ACC112 (cell line): ENCODE measurements around the gene COL24A1.
"Not testable (repeated sequence)": the region's sequence is repeated elsewhere in the genome, so short reads cannot be mapped to it uniquely, and the experiment has no call there.

Experiments
- H2AFZ ChIP-seq: fragments of 200-600 bp; sonication (generic); one replicate; pipeline ENCODE4 v1.6.0; 2017; ENCODE audit warnings: antibody characterized with exemption, low read length; ENCODE audit not compliant: unreplicated experiment
- H3K27ac ChIP-seq: fragments of 200-600 bp; sonication (generic); 2 replicates; pipeline ENCODE4 v1.5.1; 2014; ENCODE audit warnings: low read depth, mild to moderate bottlenecking, antibody characterized with exemption, low read length, moderate library complexity
- H3K27me3 ChIP-seq: fragments of 200-600 bp; sonication (generic); 2 replicates; pipeline ENCODE4 v1.6.1; 2014; ENCODE audit warnings: mild to moderate bottlenecking, antibody characterized with exemption, low read length, moderate library complexity, mixed read lengths; ENCODE audit not compliant: insufficient read depth
- H3K36me3 ChIP-seq: fragments of 200-600 bp; sonication (generic); 2 replicates; pipeline ENCODE4 v1.6.1; 2016; ENCODE audit warnings: mild to moderate bottlenecking, antibody characterized with exemption, low read length, moderate library complexity, mixed read lengths; ENCODE audit not compliant: insufficient read depth
- H3K4me1 ChIP-seq: fragments of 200-600 bp; sonication (generic); one replicate; pipeline ENCODE4 v1.6.1; 2016; ENCODE audit warnings: low read length, mixed read lengths; ENCODE audit not compliant: insufficient read depth, unreplicated experiment, control insufficient read depth
- H3K4me3 ChIP-seq: fragments of 200-600 bp; sonication (generic); 2 replicates; pipeline ENCODE4 v1.5.1; 2014; ENCODE audit warnings: mild to moderate bottlenecking, low read depth, low read length
- H3K79me2 ChIP-seq: fragments of 200-600 bp; sonication (generic); one replicate; pipeline ENCODE4 v1.6.0; 2016; ENCODE audit warnings: low read length; ENCODE audit not compliant: control insufficient read depth, unreplicated experiment, insufficient read depth

The COL24A1 gene

DNA sequence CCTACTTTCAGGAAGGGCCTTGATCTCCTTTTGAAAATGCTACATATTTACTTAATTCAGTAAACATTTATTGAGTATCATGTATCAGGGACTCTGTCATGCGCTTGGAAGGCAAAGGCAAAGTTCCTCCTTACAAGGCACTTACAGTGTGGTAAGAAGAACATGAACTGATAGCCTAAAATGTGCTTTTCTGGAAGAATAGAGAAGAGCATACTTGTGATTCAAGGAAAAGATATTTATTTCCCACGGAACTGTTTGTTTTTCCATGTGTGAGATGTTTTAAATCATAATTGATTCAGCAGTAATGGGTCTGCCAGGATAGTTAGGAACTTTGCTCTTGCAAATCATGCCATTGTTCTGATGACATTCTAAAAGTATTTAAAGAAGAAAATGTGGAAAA, 338.2 kb downstream of the COL24A1 start:
- Histone ChIP-seq H3K27ac (no peak overlapping the region), H3K27me3 (no peaks in the 10 kb centered on the region), H3K4me1 (peaks cover 15% of the 10 kb centered on the region), H3K36me3 (no peaks in the 10 kb centered on the region), H3K79me2 (no peaks in the 10 kb centered on the region), H2AFZ (peak overlapping the region; percentile 50), H3K4me3 (no peak overlapping the region)

DNA sequence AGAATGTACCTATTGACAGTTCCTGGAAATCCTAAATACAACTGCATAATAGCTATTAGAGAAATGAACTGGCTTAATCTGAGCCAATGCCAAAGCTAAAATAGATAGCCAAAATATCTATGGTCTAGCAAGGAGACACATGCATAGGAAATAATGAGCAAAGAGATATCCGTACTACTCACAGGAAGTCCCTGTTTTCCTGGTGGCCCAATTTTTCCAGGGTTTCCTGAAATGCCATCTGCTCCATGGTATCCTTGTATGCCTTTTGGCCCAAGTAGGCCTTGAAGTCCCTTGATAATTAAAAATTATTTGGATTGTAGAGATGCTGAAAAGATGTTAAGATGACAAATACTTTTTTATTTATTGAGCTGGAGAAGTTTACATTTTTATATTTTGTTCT, 340.0 kb downstream of the COL24A1 start:
- Histone ChIP-seq H3K79me2 (no peaks in the 10 kb centered on the region), H3K4me3 (no peak overlapping the region), H3K27me3 (no peaks in the 10 kb centered on the region), H2AFZ (no peak overlapping the region), H3K36me3 (no peaks in the 10 kb centered on the region), H3K27ac (no peak overlapping the region), H3K4me1 (peaks cover 15% of the 10 kb centered on the region)

DNA sequence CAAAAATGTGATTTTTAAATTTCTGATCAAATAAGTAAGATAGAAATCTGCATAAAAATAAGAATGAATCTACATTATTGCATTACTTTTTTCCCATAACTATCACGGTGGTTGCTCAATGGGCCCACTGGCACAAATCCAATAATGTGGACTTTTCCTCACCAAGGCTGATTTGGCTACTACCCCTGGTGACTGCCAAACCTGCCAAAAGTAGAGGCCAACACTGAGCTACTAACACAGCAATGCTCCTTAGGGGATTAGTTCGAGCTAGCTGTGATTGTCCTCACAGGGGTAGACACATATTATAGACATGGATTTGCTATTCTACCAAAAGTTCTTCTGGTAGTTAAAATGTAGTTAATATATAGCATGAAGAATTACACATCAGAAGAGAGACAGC, 340.7 kb downstream of the COL24A1 start:
- H3K4me1 ChIP-seq = peaks cover 15% of the 10 kb centered on the region
- no peaks in the 10 kb centered on the region for H3K36me3 ChIP-seq
- H2AFZ ChIP-seq = no peak overlapping the region
- no peak overlapping the region for H3K27ac ChIP-seq
- H3K4me3 ChIP-seq = no peak overlapping the region
- no peaks in the 10 kb centered on the region for H3K27me3 ChIP-seq
- H3K79me2 ChIP-seq = no peaks in the 10 kb centered on the region

DNA sequence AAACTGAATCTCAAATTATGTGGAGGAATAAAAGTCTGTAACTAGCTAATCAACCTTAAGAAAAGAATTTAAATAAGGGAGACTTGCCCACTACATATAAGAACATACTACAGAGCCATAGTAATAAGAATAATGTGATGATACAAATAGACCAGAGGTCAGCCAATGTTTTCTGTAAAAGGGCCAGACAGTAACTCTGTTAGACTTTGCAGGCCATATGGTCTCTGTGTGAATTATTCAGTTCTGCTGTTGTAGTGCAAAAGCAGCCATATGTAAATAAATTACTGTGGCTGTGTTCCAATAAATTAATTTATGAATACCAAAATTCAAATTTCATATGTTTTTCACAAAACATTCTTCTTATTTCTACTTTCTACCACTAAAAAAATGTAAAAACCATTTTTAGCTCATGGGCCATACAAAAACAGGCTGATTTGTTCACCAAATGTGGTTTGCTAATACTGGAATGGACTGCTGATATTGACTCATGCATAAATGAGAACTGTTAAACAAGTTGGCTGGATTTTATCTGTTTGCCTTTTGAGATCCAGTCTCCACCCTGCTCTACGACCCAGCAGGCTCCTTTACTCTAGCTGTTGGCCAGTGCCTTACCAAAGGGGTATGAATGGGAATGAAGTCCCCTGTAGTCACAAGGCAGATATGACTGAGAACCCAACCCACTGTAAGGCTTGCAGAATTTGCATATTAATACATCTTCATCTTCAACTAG, 350.2 kb downstream of the COL24A1 start:
- no peaks in the 10 kb centered on the region for H3K36me3 ChIP-seq
- H2AFZ ChIP-seq = no peak overlapping the region
- no peaks in the 10 kb centered on the region for H3K27me3 ChIP-seq
- H3K27ac ChIP-seq = no peak overlapping the region
- no peak overlapping the region for H3K4me3 ChIP-seq
- no peaks in the 10 kb centered on the region for H3K4me1 ChIP-seq
- no peaks in the 10 kb centered on the region for H3K79me2 ChIP-seq

DNA sequence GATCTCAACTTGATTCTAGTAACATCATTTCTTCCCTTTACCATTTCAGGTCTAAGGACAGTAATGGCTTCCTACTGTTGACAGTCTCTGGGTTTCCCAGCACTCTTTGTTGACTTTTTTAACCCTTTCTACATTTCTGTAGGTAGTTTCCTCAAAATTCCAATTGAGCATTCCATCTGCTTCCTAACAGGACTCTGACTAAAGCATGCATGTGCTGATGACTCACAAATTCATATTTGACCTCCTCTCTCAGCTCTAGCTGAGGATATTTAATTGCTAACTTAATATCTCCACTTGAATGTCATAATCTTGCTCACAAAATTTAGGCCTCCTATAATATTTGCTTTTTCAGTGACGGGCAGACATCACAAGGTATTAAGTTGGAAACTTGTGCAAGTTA, 355.1 kb downstream of the COL24A1 start:
- Histone ChIP-seq H3K36me3 (no peaks in the 10 kb centered on the region), H3K4me3 (no peak overlapping the region), H3K27me3 (no peaks in the 10 kb centered on the region), H3K27ac (no peak overlapping the region), H3K4me1 (no peaks in the 10 kb centered on the region), H3K79me2 (no peaks in the 10 kb centered on the region), H2AFZ (no peak overlapping the region)

DNA sequence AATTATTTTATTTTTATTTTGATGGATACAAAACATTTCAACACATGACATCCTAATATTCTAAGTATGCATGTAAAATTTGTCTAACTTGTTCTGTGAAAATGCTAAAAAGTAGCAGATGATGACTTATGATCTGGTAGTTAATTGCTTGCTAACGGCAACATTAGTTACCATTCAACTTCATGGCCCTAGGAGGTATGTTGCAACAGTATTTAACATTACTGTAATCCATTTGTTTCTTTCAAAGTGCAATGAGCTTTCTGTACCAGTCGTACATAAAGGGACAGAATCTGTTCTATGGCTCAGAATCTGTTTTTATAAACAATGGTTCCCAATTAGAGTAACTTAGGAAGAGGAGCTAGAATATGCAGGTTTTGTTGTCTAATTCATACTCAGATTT, 356.8 kb downstream of the COL24A1 start:
- H2AFZ ChIP-seq = no peak overlapping the region
- H3K27me3 ChIP-seq = no peaks in the 10 kb centered on the region
- H3K36me3 ChIP-seq = no peaks in the 10 kb centered on the region
- no peak overlapping the region for H3K27ac ChIP-seq
- no peaks in the 10 kb centered on the region for H3K79me2 ChIP-seq
- H3K4me1 ChIP-seq = no peaks in the 10 kb centered on the region
- H3K4me3 ChIP-seq = no peak overlapping the region

DNA sequence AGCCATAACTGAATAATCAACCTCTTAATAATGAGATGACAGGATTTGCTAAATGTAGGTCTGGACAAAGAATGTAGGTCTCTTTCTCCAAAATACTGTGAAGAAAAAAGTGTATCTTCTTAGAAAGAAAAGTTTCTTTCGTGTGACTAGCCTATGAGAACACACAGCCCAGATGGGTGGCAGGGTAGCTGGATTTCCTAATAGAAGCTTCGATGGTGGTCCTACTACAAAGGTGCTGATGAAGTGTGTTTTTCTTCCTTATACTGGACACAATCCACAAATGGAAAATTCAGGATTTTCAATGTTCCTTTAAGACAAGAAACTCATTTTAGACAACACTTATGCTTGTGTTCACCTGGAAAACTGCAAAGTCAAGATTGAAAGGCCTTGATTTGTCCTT, 358.2 kb downstream of the COL24A1 start:
- Histone ChIP-seq H3K79me2 (no peaks in the 10 kb centered on the region), H3K36me3 (no peaks in the 10 kb centered on the region), H3K27me3 (no peaks in the 10 kb centered on the region), H3K27ac (no peak overlapping the region), H3K4me3 (no peak overlapping the region), H2AFZ (no peak overlapping the region), H3K4me1 (no peaks in the 10 kb centered on the region)

DNA sequence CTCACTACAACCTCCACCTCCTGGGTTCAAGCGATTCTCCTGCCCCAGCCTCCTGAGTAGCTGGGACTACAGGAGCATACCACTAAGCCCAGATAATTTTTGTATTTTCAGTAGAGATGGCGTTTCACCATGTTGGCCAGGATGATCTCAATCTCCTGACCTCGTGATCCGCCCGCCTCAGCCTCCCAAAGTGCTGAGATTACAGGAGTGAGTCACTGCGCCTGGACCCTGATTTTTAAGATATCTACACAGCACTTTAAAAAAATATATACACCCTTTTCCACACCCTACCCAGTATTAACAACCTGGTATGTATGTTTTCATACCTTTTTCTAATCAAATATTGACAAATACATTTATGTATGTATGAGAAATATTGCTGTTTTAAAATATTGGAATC, 379.6 kb downstream of the COL24A1 start:
- not testable (repeated sequence) for H3K36me3 ChIP-seq, H3K4me1 ChIP-seq, H3K27ac ChIP-seq, H3K27me3 ChIP-seq, H3K79me2 ChIP-seq, H2AFZ ChIP-seq, H3K4me3 ChIP-seq

DNA sequence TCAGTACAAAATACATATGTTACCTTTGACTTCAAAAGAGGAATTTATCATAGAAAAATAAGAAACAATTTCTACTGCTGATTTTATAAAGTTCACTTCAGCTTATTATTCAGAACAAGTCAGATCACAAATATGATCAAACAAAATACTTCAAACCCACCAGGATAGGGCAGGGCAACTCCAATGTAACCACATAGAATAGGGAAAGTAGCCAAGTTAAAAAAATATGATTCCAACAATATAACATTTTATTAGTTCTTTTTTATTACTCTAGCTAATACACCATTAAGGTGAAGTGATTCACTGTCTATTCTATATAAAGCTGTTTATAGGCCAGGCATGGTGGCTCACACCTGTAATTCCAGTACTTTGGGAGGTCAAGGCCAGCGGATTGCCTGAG, 393.8 kb downstream of the COL24A1 start:
- no peaks in the 10 kb centered on the region for H3K27me3 ChIP-seq
- H3K4me3 ChIP-seq = no peak overlapping the region
- no peaks in the 10 kb centered on the region for H3K79me2 ChIP-seq
- H3K27ac ChIP-seq = no peak overlapping the region
- no peak overlapping the region for H2AFZ ChIP-seq
- no peaks in the 10 kb centered on the region for H3K36me3 ChIP-seq
- H3K4me1 ChIP-seq = no peaks in the 10 kb centered on the region

DNA sequence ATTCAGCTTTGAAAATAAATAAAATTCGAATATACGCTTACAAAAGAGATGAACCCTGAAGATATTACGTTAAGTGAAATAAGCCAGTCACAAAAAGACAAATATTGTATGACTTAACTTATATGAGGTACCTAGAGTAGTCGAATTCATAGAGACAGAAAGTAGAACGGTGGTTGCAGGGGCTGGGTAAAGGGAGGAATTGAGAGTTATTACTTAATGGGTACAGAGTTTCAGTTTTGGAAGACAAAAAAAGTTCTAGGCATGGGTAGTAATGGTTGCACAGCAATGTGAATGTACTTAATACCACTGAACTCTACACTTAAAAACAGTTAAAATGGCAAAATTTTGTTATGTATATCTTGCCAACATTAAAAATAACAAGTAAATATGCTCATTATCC, 399.7 kb downstream of the COL24A1 start:
- Histone ChIP-seq H3K79me2 (no peaks in the 10 kb centered on the region), H3K4me1 (no peaks in the 10 kb centered on the region), H3K27ac (no peak overlapping the region), H2AFZ (no peak overlapping the region), H3K4me3 (no peak overlapping the region), H3K27me3 (no peaks in the 10 kb centered on the region), H3K36me3 (no peaks in the 10 kb centered on the region)

DNA sequence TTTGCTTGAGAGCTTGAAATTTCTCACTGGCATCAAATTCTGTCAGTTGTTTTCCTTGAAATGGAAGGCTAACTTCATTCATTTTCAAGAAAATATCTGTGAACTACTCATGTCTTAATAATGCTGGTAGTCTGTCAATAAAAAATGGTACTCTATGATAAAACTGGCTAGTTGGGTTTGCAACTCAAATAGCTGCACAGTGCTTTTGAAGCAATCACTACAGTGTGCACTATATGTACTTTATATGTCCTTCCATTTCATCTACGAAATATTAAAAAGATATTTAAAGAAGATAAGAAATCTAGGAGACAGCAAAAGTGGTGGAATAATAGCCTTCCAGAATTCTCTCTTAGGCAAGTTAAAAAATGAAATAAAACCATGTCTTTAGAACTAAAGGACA, 408.5 kb downstream of the COL24A1 start:
- Histone ChIP-seq H3K36me3 (no peaks in the 10 kb centered on the region), H3K4me1 (no peaks in the 10 kb centered on the region), H3K27me3 (no peaks in the 10 kb centered on the region), H2AFZ (no peak overlapping the region), H3K4me3 (no peak overlapping the region), H3K79me2 (no peaks in the 10 kb centered on the region), H3K27ac (no peak overlapping the region)
